HEK293 (cell line): ENCODE measurements around the gene TAPBP.
A peak's percentile ranks its signal among the peaks of the same experiment; 100 is the strongest.

Experiments used
- GFI1B ChIP-seq: fragments of 450-650 bp; formaldehyde crosslinking; IDR thresholded peaks from 2 replicates; pipeline ENCODE4 v1.5.1; 2016; ENCODE audit warnings: missing biosample characterization, missing genetic modification characterization
- GLI2 ChIP-seq: fragments of 450-650 bp; formaldehyde crosslinking; IDR thresholded peaks from 2 replicates; pipeline ENCODE4; 2017; ENCODE audit warnings: missing biosample characterization, missing genetic modification characterization, low read depth, borderline replicate concordance
- GLIS1 ChIP-seq: fragments of 450-650 bp; formaldehyde crosslinking; IDR thresholded peaks from 2 replicates; pipeline ENCODE4 v1.5.1; 2016; ENCODE audit warnings: missing biosample characterization, missing genetic modification characterization
- GLIS2 ChIP-seq: fragments of 450-650 bp; formaldehyde crosslinking; IDR thresholded peaks from 2 replicates; pipeline ENCODE4 v1.5.1; 2016; ENCODE audit warnings: missing biosample characterization, missing genetic modification characterization
- KLF10 ChIP-seq: fragments of 450-650 bp; IDR thresholded peaks from 2 replicates; pipeline ENCODE4 v1.5.1; 2018; ENCODE audit warnings: missing biosample characterization, mild to moderate bottlenecking, missing genetic modification characterization
- SP7 ChIP-seq: fragments of 450-650 bp; formaldehyde crosslinking; IDR thresholded peaks from 2 replicates; pipeline ENCODE4 v1.5.1; 2016; ENCODE audit warnings: missing biosample characterization, missing genetic modification characterization
- WT1 ChIP-seq: fragments of 450-650 bp; formaldehyde crosslinking; IDR thresholded peaks from 2 replicates; pipeline ENCODE4 v1.5.1; 2016; ENCODE audit warnings: missing biosample characterization, missing genetic modification characterization
- ZBTB10 ChIP-seq: fragments of 450-650 bp; formaldehyde crosslinking; IDR thresholded peaks from 2 replicates; pipeline ENCODE4 v1.5.1; 2016; ENCODE audit warnings: missing biosample characterization, missing genetic modification characterization
- ZBTB49 ChIP-seq: fragments of 450-650 bp; formaldehyde crosslinking; IDR thresholded peaks from 2 replicates; pipeline ENCODE4 v1.5.1; 2016; ENCODE audit warnings: missing biosample characterization, missing genetic modification characterization, low read depth
- ZBTB7A ChIP-seq: fragments of 450-650 bp; formaldehyde crosslinking; IDR thresholded peaks from 2 replicates; pipeline ENCODE4 v1.5.1; 2016; ENCODE audit warnings: low read depth, missing biosample characterization, missing genetic modification characterization
- ZIC2 ChIP-seq: fragments of 450-650 bp; formaldehyde crosslinking; IDR thresholded peaks from 2 replicates; pipeline ENCODE4 v1.5.1; 2016; ENCODE audit warnings: missing biosample characterization, missing genetic modification characterization
- ZNF121 ChIP-seq: fragments of 450-650 bp; formaldehyde crosslinking; IDR thresholded peaks from 2 replicates; pipeline ENCODE4 v1.5.1; 2016; ENCODE audit warnings: missing biosample characterization, missing genetic modification characterization
- ZNF140 ChIP-seq: fragments of 450-650 bp; formaldehyde crosslinking; IDR thresholded peaks from 2 replicates; pipeline ENCODE4 v1.5.1; 2016; ENCODE audit warnings: missing biosample characterization, missing genetic modification characterization
- ZNF174 ChIP-seq: fragments of 450-650 bp; formaldehyde crosslinking; IDR thresholded peaks from 2 replicates; pipeline ENCODE4 v1.5.0; 2017; ENCODE audit warnings: missing biosample characterization, mild to moderate bottlenecking, missing genetic modification characterization
- ZNF302 ChIP-seq: fragments of 450-650 bp; formaldehyde crosslinking; IDR thresholded peaks from 2 replicates; pipeline ENCODE4 v1.5.1; 2016; ENCODE audit warnings: missing biosample characterization, missing genetic modification characterization, low read depth
- ZNF37A ChIP-seq: fragments of 450-650 bp; IDR thresholded peaks from 2 replicates; pipeline ENCODE4 v1.5.1; 2018; ENCODE audit warnings: missing biosample characterization, missing genetic modification characterization
- ZNF404 ChIP-seq: fragments of 450-650 bp; formaldehyde crosslinking; IDR thresholded peaks from 2 replicates; pipeline ENCODE4 v1.5.1; 2017; ENCODE audit warnings: missing biosample characterization, missing genetic modification characterization
- ZNF555 ChIP-seq: fragments of 450-650 bp; formaldehyde crosslinking; conservative IDR thresholded peaks from 2 replicates; pipeline ENCODE4 v1.5.1; 2017; ENCODE audit warnings: missing biosample characterization, mild to moderate bottlenecking, missing genetic modification characterization, inconsistent platforms
- ZNF629 ChIP-seq: fragments of 450-650 bp; formaldehyde crosslinking; IDR thresholded peaks from 2 replicates; pipeline ENCODE4 v1.5.1; 2017; ENCODE audit warnings: missing biosample characterization, missing genetic modification characterization
- ZNF658 ChIP-seq: fragments of 450-650 bp; formaldehyde crosslinking; IDR thresholded peaks from 2 replicates; pipeline ENCODE4; 2016; ENCODE audit warnings: missing biosample characterization, missing genetic modification characterization
- ZNF777 ChIP-seq: fragments of 450-650 bp; formaldehyde crosslinking; IDR thresholded peaks from 2 replicates; pipeline ENCODE4 v1.5.1; 2017; ENCODE audit warnings: missing biosample characterization, missing genetic modification characterization, borderline replicate concordance
- ZNF792 ChIP-seq: fragments of 450-650 bp; formaldehyde crosslinking; IDR thresholded peaks from 2 replicates; pipeline ENCODE4 v1.5.1; 2016; ENCODE audit warnings: missing biosample characterization, missing genetic modification characterization
- ZNF837 ChIP-seq: fragments of 450-650 bp; formaldehyde crosslinking; IDR thresholded peaks from 2 replicates; pipeline ENCODE4 v1.5.1; 2016; ENCODE audit warnings: missing biosample characterization, missing genetic modification characterization
- TF ChIP-seq, protein P1 (sequence below): fragments of 450-650 bp; formaldehyde crosslinking; IDR thresholded peaks from 2 replicates; pipeline ENCODE4 v1.5.1; 2016; ENCODE audit warnings: missing biosample characterization, missing genetic modification characterization, borderline replicate concordance
- TF ChIP-seq, protein P2 (sequence below): fragments of 450-650 bp; formaldehyde crosslinking; IDR thresholded peaks from 2 replicates; pipeline ENCODE4 v1.5.1; 2016; ENCODE audit warnings: missing biosample characterization, missing genetic modification characterization

The TAPBP gene

GRCh38 chr6:33313709-33314514 lies at the start of gene TAPBP (continued):
- no peak for TF ChIP-seq ZNF555 (tag by site-specific recombination)
- TF ChIP-seq ZIC2 (tag by site-specific recombination): no peak
- TF ChIP-seq GLIS1 (tag by site-specific recombination): peak; percentile 8; the same call in 1 of the 2 replicates
- TF ChIP-seq ZNF837 (tag by site-specific recombination): no peak
- TF ChIP-seq ZNF777 (tag by site-specific recombination): no peak
- 0 out of 2 replicates have a peak, but pooled peaks have one; percentile 8 for TF ChIP-seq GFI1B (tag by site-specific recombination)
- no peak for TF ChIP-seq ZNF658 (tag by site-specific recombination)
- TF ChIP-seq ZNF37A (tag by site-specific recombination): no peak
- TF ChIP-seq ZNF629 (tag by site-specific recombination): 0 out of 2 replicates have a peak, but pooled peaks have one; percentile 29
- TF ChIP-seq WT1 (tag by site-specific recombination): no peak
- TF ChIP-seq, protein P1, sequence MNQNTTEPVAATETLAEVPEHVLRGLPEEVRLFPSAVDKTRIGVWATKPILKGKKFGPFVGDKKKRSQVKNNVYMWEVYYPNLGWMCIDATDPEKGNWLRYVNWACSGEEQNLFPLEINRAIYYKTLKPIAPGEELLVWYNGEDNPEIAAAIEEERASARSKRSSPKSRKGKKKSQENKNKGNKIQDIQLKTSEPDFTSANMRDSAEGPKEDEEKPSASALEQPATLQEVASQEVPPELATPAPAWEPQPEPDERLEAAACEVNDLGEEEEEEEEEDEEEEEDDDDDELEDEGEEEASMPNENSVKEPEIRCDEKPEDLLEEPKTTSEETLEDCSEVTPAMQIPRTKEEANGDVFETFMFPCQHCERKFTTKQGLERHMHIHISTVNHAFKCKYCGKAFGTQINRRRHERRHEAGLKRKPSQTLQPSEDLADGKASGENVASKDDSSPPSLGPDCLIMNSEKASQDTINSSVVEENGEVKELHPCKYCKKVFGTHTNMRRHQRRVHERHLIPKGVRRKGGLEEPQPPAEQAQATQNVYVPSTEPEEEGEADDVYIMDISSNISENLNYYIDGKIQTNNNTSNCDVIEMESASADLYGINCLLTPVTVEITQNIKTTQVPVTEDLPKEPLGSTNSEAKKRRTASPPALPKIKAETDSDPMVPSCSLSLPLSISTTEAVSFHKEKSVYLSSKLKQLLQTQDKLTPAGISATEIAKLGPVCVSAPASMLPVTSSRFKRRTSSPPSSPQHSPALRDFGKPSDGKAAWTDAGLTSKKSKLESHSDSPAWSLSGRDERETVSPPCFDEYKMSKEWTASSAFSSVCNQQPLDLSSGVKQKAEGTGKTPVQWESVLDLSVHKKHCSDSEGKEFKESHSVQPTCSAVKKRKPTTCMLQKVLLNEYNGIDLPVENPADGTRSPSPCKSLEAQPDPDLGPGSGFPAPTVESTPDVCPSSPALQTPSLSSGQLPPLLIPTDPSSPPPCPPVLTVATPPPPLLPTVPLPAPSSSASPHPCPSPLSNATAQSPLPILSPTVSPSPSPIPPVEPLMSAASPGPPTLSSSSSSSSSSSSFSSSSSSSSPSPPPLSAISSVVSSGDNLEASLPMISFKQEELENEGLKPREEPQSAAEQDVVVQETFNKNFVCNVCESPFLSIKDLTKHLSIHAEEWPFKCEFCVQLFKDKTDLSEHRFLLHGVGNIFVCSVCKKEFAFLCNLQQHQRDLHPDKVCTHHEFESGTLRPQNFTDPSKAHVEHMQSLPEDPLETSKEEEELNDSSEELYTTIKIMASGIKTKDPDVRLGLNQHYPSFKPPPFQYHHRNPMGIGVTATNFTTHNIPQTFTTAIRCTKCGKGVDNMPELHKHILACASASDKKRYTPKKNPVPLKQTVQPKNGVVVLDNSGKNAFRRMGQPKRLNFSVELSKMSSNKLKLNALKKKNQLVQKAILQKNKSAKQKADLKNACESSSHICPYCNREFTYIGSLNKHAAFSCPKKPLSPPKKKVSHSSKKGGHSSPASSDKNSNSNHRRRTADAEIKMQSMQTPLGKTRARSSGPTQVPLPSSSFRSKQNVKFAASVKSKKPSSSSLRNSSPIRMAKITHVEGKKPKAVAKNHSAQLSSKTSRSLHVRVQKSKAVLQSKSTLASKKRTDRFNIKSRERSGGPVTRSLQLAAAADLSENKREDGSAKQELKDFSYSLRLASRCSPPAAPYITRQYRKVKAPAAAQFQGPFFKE (tag by site-specific recombination): no peak
- TF ChIP-seq SP7 (tag by site-specific recombination): peak; percentile 13; the same call in 1 of the 2 replicates
- TF ChIP-seq GLI2: no peak
- no peak for TF ChIP-seq ZNF121
- TF ChIP-seq ZNF174: no peak
- TF ChIP-seq ZNF140 (tag by site-specific recombination): no peak
- TF ChIP-seq, protein P2, sequence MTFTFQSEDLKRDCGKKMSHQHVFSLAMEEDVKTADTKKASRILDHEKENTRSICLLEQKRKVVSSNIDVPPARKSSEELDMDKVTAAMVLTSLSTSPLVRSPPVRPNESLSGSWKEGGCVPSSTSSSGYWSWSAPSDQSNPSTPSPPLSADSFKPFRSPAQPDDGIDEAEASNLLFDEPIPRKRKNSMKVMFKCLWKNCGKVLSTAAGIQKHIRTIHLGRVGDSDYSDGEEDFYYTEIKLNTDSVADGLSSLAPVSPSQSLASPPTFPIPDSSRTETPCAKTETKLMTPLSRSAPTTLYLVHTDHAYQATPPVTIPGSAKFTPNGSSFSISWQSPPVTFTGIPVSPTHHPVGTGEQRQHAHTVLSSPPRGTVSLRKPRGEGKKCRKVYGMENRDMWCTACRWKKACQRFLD (tag by site-specific recombination): no peak
- peak; percentile 5; the same call in 1 of the 2 replicates for TF ChIP-seq ZBTB7A (tag by site-specific recombination)
- peak; percentile 38; the same call in 1 of the 2 replicates for TF ChIP-seq ZBTB10 (tag by site-specific recombination)
- 0 out of 2 replicates have a peak, but pooled peaks have one; percentile 19 for TF ChIP-seq ZNF792
- TF ChIP-seq ZNF302 (tag by site-specific recombination): no peak
- TF ChIP-seq ZBTB49 (tag by site-specific recombination): no peak
- no peak for TF ChIP-seq ZNF404
- peak; percentile 43; the same call in 1 of the 2 replicates for TF ChIP-seq GLIS2 (tag by site-specific recombination)
- TF ChIP-seq KLF10: no peak
